Measurements from ENCODE around the gene PHB1.

PHB1 gene

DNA sequence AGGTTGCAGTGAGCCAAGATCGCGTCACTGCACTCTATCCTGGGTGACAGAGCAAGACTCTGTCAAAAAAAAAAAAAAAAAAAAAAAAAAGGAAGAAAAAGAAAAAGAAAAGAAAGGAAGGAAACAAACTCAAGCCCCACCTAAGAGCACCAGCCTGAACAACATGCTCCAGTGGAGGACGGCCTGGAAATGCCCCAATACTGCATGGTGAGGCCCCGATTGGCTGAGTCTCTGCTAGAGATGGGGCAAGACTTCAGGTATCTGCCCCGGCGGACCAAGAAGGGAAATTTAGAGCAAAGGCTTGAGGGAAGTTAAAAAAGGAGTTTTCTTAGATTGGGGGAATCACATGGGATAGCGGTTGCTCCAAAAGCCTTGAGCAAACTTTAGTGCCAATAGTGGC, 42.3 kb downstream of the PHB1 start:
- no peak overlapping the region for H3K4me2 ChIP-seq (ENCODE audit: low read length)

DNA sequence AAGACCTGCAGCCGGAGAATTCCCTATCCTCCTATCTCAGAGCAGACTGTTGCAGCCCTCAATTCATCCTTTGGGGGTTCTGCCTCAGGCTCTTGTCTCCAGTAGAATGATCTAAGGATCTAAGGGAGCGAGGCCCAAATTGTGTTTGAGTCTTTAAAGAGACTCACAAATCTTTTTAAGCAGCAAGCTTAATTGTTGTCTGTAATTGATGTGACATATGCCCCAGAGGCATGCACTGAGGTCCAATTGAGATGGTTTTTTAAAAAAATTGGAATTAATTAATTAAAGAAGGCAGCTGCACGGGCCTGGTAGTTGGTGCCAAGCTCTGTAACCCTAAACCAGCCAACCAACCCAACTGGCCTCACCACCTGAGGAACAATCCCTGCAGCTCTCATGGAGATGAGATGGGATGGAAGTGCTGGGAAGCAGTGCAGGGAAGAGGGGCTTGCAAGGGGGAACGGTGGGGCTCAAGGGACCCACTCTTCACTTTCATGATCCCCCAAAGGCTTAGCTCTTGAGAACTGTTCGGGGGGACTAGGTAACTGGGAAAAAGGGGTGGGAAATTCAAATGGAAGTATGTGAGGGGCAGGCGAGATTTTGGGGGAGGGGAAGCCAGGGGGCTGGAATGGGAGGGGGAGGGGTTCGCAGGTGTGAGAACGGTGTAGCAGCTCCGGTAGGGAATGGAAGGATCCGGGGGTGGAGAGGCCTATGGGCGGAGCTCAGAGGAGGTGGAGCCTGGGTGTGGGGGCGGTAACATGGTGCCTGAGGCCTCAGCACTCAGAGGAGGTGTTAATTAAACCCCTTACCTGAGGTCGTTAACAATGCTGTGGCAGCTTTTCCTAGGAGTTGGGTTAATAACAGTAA, 43.5 kb downstream of the PHB1 start:
- Histone ChIP-seq H3K9ac (ENCODE audit: low read length) (no peak overlapping the region), H3K4me2 (ENCODE audit: low read length) (no peak overlapping the region), H3K4me3 (ENCODE audit: low read depth, low read length, poor library complexity, severe bottlenecking) (no peak overlapping the region)

More for the DNA sequence above, 42.3 kb downstream of the PHB1 start:
- H4K20me1 ChIP-seq (ENCODE audit: insufficient read depth, low read length) = no peaks in the 10 kb centered on the region
- no peaks in the 10 kb centered on the region for H3K4me1 ChIP-seq (ENCODE audit: insufficient read depth, low read length, severe bottlenecking)
- H3K4me3 ChIP-seq (ENCODE audit: low read depth, low read length, poor library complexity, severe bottlenecking) = no peak overlapping the region
- no peaks in the 10 kb centered on the region for H3K9me3 ChIP-seq (ENCODE audit: low read length)
- H3K27me3 ChIP-seq (ENCODE audit: insufficient read depth, low read length) = no peaks in the 10 kb centered on the region
- no peaks in the 10 kb centered on the region for H3F3A ChIP-seq (ENCODE audit: insufficient read depth, low read length)
- no peaks in the 10 kb centered on the region for H3K9me2 ChIP-seq (ENCODE audit: low read depth, low read length)
- no peaks in the 10 kb centered on the region for H3K36me3 ChIP-seq (ENCODE audit: insufficient read depth, low read length)
- no peak for TF ChIP-seq EZH2 (IDR thresholded peaks at IDR 0.05; ENCODE audit: borderline replicate concordance, low read length)
- TF ChIP-seq, protein P1, sequence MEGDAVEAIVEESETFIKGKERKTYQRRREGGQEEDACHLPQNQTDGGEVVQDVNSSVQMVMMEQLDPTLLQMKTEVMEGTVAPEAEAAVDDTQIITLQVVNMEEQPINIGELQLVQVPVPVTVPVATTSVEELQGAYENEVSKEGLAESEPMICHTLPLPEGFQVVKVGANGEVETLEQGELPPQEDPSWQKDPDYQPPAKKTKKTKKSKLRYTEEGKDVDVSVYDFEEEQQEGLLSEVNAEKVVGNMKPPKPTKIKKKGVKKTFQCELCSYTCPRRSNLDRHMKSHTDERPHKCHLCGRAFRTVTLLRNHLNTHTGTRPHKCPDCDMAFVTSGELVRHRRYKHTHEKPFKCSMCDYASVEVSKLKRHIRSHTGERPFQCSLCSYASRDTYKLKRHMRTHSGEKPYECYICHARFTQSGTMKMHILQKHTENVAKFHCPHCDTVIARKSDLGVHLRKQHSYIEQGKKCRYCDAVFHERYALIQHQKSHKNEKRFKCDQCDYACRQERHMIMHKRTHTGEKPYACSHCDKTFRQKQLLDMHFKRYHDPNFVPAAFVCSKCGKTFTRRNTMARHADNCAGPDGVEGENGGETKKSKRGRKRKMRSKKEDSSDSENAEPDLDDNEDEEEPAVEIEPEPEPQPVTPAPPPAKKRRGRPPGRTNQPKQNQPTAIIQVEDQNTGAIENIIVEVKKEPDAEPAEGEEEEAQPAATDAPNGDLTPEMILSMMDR (IDR thresholded peaks at IDR 0.05; ENCODE audit: low read length) = no peak
- H3K9ac ChIP-seq (ENCODE audit: low read length) = no peak overlapping the region
- H3K27ac ChIP-seq (ENCODE audit: low read depth, low read length, poor library complexity, severe bottlenecking) = no peak overlapping the region
- no peaks in the 10 kb centered on the region for H3K79me2 ChIP-seq (ENCODE audit: insufficient read depth, low read length)
- no peak overlapping the region for H2AFZ ChIP-seq (ENCODE audit: low read length)

DNA sequence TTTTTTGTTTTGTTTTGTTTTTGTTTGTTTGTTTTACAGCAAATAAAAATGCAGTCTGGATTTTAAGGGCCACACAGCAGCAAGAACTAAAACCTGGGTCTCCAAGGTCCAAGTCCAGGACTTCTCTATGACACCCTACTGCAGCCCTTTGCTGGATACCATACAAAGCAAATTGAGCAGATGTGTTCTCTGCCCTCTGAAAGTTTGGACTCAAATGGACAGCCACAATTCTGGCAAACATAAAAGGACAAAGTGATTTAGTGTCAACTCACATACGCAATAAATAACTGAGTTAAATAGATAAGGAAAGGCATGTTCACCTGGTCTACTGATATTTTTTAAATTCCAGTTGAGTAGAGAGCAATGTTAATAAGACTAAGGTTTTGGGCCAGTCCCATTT, 44.9 kb downstream of the PHB1 start:
- Histone ChIP-seq H3K27ac (ENCODE audit: low read depth, low read length, poor library complexity, severe bottlenecking) (no peak overlapping the region), H2AFZ (ENCODE audit: low read length) (no peak overlapping the region)

More for the DNA sequence above, 43.5 kb downstream of the PHB1 start:
- no peaks in the 10 kb centered on the region for H3F3A ChIP-seq (ENCODE audit: insufficient read depth, low read length)
- H3K27ac ChIP-seq (ENCODE audit: low read depth, low read length, poor library complexity, severe bottlenecking) = no peak overlapping the region
- no peaks in the 10 kb centered on the region for H3K9me3 ChIP-seq (ENCODE audit: low read length)
- H3K27me3 ChIP-seq (ENCODE audit: insufficient read depth, low read length) = no peaks in the 10 kb centered on the region
- H3K79me2 ChIP-seq (ENCODE audit: insufficient read depth, low read length) = no peaks in the 10 kb centered on the region
- no peaks in the 10 kb centered on the region for H3K9me2 ChIP-seq (ENCODE audit: low read depth, low read length)
- H2AFZ ChIP-seq (ENCODE audit: low read length) = no peak overlapping the region
- TF ChIP-seq, protein P1 (IDR thresholded peaks at IDR 0.05; ENCODE audit: low read length) = no peak
- no peaks in the 10 kb centered on the region for H3K36me3 ChIP-seq (ENCODE audit: insufficient read depth, low read length)
- H4K20me1 ChIP-seq (ENCODE audit: insufficient read depth, low read length) = no peaks in the 10 kb centered on the region
- no peaks in the 10 kb centered on the region for H3K4me1 ChIP-seq (ENCODE audit: insufficient read depth, low read length, severe bottlenecking)

More for the DNA sequence above, 44.9 kb downstream of the PHB1 start:
- Histone ChIP-seq H3K4me2 (ENCODE audit: low read length) (no peak overlapping the region), H3K36me3 (ENCODE audit: insufficient read depth, low read length) (no peaks in the 10 kb centered on the region), H4K20me1 (ENCODE audit: insufficient read depth, low read length) (no peaks in the 10 kb centered on the region), H3F3A (ENCODE audit: insufficient read depth, low read length) (no peaks in the 10 kb centered on the region), H3K9me3 (ENCODE audit: low read length) (no peaks in the 10 kb centered on the region), H3K4me3 (ENCODE audit: low read depth, low read length, poor library complexity, severe bottlenecking) (no peak overlapping the region), H3K79me2 (ENCODE audit: insufficient read depth, low read length) (no peaks in the 10 kb centered on the region), H3K27me3 (ENCODE audit: insufficient read depth, low read length) (no peaks in the 10 kb centered on the region), H3K9ac (ENCODE audit: low read length) (no peak overlapping the region), H3K4me1 (ENCODE audit: insufficient read depth, low read length, severe bottlenecking) (no peaks in the 10 kb centered on the region), H3K9me2 (ENCODE audit: low read depth, low read length) (no peaks in the 10 kb centered on the region)
- TF ChIP-seq, protein P1 (IDR thresholded peaks at IDR 0.05; ENCODE audit: low read length) = no peak
- no peak for TF ChIP-seq EZH2 (IDR thresholded peaks at IDR 0.05; ENCODE audit: borderline replicate concordance, low read length)
